ENCODE data around the gene PNPLA1.

The PNPLA1 gene

DNA sequence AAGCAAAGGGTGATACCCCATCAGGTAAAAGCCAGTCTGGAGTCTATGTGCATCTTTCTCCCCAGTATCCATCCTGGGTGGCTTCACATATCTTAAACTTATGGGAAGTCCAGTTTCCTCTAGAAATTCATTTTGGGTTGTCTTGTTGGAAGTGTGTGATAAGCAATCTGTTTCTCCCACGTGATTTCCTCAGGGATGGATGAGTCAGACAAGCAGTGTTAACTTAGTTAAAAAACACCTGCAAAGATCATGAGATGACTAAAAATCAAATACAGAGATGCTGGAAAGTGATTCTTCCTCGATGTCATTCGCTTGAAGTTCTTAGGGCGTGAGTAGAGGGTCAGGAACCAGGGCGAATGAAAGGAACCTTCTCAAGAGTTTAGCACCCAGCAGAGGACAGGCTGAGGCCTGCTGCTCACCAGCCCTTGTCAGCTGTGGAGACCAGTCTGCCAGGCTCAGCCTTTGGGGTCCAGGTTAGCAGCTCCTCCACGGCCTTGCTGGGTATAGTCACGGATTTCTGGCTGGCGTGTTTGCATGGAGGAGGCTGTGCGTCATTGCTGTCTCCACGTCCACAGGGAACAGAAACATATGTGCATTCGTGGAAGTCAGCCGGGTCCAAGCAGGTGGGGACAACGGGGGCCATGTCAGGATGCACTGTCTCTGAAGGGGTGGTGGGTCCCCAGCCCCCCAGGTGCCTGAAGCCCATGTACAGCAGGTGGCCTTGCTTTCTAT lies 2.8 kb upstream of the PNPLA1 start:
- intact Hi-C loops (cut with micrococcal nuclease) = no loop called here
- no peaks in the 10 kb centered on the region for H3K36me3 Mint-ChIP-seq (ENCODE audit: low read depth)
- H3K27ac Mint-ChIP-seq = no peak overlapping the region
- H3K27me3 Mint-ChIP-seq = peaks cover 28% of the 10 kb centered on the region
- H3K4me3 Mint-ChIP-seq = no peak overlapping the region
- peaks cover 9% of the 10 kb centered on the region for H3K9me3 Mint-ChIP-seq
- H3K4me1 Mint-ChIP-seq (ENCODE audit: low read depth) = peaks cover 32% of the 10 kb centered on the region

DNA sequence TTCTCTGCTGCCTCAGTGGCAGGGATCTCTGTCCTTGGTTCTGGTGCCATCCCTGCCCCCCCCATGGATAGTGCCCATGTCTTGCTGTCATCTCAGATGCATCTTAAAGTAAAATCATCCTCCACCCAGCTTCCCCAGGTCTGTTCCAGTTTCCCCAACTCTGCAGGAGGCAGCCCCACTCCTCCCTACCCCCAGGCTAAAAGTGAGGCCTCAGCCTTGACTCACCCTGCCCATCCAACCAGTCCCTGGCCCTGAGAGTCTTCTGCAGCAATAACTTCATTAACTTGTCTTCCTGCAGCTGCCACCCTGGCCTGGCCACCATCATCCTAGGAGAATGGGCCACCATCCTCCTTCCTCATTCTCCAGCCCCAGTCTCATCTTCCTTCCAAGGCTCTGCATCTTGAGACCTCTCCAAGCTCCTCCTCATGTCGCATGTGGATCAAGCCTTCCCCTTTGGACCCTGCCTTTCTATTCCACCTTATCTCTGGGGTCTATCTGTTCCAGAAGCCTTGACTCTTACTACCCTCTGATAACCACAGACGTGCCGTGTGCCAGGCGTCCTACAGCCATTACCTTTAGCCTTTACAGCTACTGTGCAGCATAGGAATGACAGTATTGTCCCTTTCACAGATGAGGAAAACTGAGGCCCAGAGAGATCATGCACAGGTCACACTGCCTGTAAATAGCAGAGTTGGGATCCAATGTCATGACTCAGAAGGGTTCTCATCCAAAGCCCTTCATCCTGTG lies 2.0 kb upstream of the PNPLA1 start:
- H3K36me3 Mint-ChIP-seq (ENCODE audit: low read depth) = no peaks in the 10 kb centered on the region
- H3K9me3 Mint-ChIP-seq = peaks cover 9% of the 10 kb centered on the region
- H3K27ac Mint-ChIP-seq = no peak overlapping the region
- intact Hi-C loops (cut with micrococcal nuclease) = no loop called here
- H3K4me3 Mint-ChIP-seq = no peak overlapping the region
- peaks cover 32% of the 10 kb centered on the region for H3K4me1 Mint-ChIP-seq (ENCODE audit: low read depth)
- H3K27me3 Mint-ChIP-seq = peaks cover 25% of the 10 kb centered on the region

- peaks cover 9% of the 10 kb centered on the region for H3K9me3 Mint-ChIP-seq
- H3K27ac Mint-ChIP-seq = no peak overlapping the region
- peaks cover 32% of the 10 kb centered on the region for H3K4me1 Mint-ChIP-seq (ENCODE audit: low read depth)
- no peak overlapping the region for H3K4me3 Mint-ChIP-seq
- intact Hi-C loops (cut with micrococcal nuclease) = no loop called here
- H3K36me3 Mint-ChIP-seq (ENCODE audit: low read depth) = no peaks in the 10 kb centered on the region
- peaks cover 28% of the 10 kb centered on the region for H3K27me3 Mint-ChIP-seq
These were observed 1.2 kb upstream of the PNPLA1 start for GRCh38 chr6:36268478-36269275.

GRCh38 chr6:36272234-36272633 lies 2.4 kb downstream of the PNPLA1 start:
- no peak overlapping the region for H3K4me3 Mint-ChIP-seq
- intact Hi-C loops (cut with micrococcal nuclease) = no loop called here
- no peaks in the 10 kb centered on the region for H3K9me3 Mint-ChIP-seq
- no peak overlapping the region for H3K27ac Mint-ChIP-seq
- H3K27me3 Mint-ChIP-seq = peaks cover 28% of the 10 kb centered on the region
- no peaks in the 10 kb centered on the region for H3K36me3 Mint-ChIP-seq (ENCODE audit: low read depth)
- H3K4me1 Mint-ChIP-seq (ENCODE audit: low read depth) = peaks cover 38% of the 10 kb centered on the region

DNA sequence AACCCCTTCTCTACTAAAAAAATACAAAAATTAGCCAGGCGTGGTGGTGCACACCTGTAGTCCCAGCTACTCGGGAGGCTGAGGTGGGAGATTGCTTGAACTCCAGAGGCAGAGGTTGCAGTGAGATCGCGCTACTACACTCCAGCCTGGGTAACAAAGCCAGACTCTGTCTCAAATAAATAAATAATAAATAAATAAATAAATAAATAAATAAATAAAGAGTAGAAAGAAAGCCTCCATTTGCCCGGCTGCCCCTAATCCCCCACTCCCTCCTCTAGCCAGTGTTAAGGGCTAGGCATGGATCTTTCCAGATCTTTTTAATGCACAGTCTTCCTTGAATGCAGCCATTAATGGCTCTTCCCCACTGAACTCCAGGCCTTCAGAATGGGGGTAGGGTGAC lies 3.2 kb downstream of the PNPLA1 start:
- Mint-ChIP-seq H3K27ac (no peak overlapping the region), H3K4me3 (no peak overlapping the region), H3K9me3 (no peaks in the 10 kb centered on the region), H3K4me1 (ENCODE audit: low read depth) (peaks cover 37% of the 10 kb centered on the region), H3K27me3 (peaks cover 28% of the 10 kb centered on the region), H3K36me3 (ENCODE audit: low read depth) (no peaks in the 10 kb centered on the region)
- intact Hi-C loops (cut with micrococcal nuclease) = no loop called here

GRCh38 chr6:36273802-36274514 lies 4.1 kb downstream of the PNPLA1 start:
- Mint-ChIP-seq H3K9me3 (no peaks in the 10 kb centered on the region), H3K27ac (no peak overlapping the region), H3K4me3 (no peak overlapping the region), H3K36me3 (ENCODE audit: low read depth) (no peaks in the 10 kb centered on the region), H3K4me1 (ENCODE audit: low read depth) (peaks cover 37% of the 10 kb centered on the region), H3K27me3 (peaks cover 29% of the 10 kb centered on the region)
- intact Hi-C loops (cut with micrococcal nuclease) = no loop called here

GRCh38 chr6:36276581-36277536 lies 7.0 kb downstream of the PNPLA1 start:
- Mint-ChIP-seq H3K27me3 (peaks cover 13% of the 10 kb centered on the region), H3K4me1 (ENCODE audit: low read depth) (peaks cover 45% of the 10 kb centered on the region), H3K4me3 (no peak overlapping the region), H3K27ac (no peak overlapping the region), H3K9me3 (no peaks in the 10 kb centered on the region), H3K36me3 (ENCODE audit: low read depth) (no peaks in the 10 kb centered on the region)
- intact Hi-C loops (cut with micrococcal nuclease) = no loop called here

DNA sequence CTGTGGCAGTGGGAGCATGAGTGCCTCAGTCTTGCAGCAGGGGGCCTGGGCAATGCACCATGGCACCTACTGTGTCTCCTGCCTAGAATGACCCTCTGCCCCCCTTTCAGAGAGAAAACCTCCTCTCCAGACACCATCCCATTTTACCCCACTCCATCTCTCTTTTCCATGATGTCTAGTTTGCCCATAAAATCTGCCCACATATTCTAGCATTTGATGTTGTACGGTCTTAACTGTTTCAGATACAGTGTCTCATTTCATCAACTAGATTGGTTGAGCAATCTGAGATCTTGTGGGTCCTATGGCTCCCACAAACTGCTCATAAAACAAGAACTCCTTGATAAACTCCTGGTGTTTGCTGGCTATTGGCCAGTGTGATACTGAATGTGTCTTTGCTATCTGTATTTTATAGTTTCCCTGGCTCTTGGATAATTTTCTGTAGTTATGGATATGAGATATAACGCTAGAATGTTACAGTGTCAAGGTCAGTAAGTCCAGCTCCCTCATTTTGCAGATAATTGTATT lies 8.1 kb downstream of the PNPLA1 start:
- H3K4me1 Mint-ChIP-seq (ENCODE audit: low read depth) = peaks cover 49% of the 10 kb centered on the region
- H3K4me3 Mint-ChIP-seq = no peak overlapping the region
- H3K27ac Mint-ChIP-seq = no peak overlapping the region
- H3K27me3 Mint-ChIP-seq = peaks cover 11% of the 10 kb centered on the region
- intact Hi-C loops (cut with micrococcal nuclease) = no loop called here
- H3K36me3 Mint-ChIP-seq (ENCODE audit: low read depth) = no peaks in the 10 kb centered on the region
- H3K9me3 Mint-ChIP-seq = no peaks in the 10 kb centered on the region

- peaks cover 17% of the 10 kb centered on the region for H3K27me3 Mint-ChIP-seq
- intact Hi-C loops (cut with micrococcal nuclease) = no loop called here
- H3K4me3 Mint-ChIP-seq = no peak overlapping the region
- H3K27ac Mint-ChIP-seq = peak overlapping the region; percentile 39
- H3K36me3 Mint-ChIP-seq (ENCODE audit: low read depth) = no peaks in the 10 kb centered on the region
- no peaks in the 10 kb centered on the region for H3K9me3 Mint-ChIP-seq
- H3K4me1 Mint-ChIP-seq (ENCODE audit: low read depth) = peaks cover 59% of the 10 kb centered on the region
These were observed 10.6 kb downstream of the PNPLA1 start for GRCh38 chr6:36280467-36280866.

- peak overlapping the region; percentile 39 for H3K27ac Mint-ChIP-seq
- intact Hi-C loops (cut with micrococcal nuclease) = no loop called here
- no peaks in the 10 kb centered on the region for H3K9me3 Mint-ChIP-seq
- peaks cover 19% of the 10 kb centered on the region for H3K27me3 Mint-ChIP-seq
- H3K36me3 Mint-ChIP-seq (ENCODE audit: low read depth) = no peaks in the 10 kb centered on the region
- H3K4me3 Mint-ChIP-seq = no peak overlapping the region
- H3K4me1 Mint-ChIP-seq (ENCODE audit: low read depth) = peaks cover 63% of the 10 kb centered on the region
These were observed 11.1 kb downstream of the PNPLA1 start for GRCh38 chr6:36280983-36281382.

GRCh38 chr6:36283608-36284007 lies 13.7 kb downstream of the PNPLA1 start:
- Mint-ChIP-seq H3K27me3 (peaks cover 20% of the 10 kb centered on the region), H3K9me3 (no peaks in the 10 kb centered on the region), H3K36me3 (ENCODE audit: low read depth) (no peaks in the 10 kb centered on the region), H3K4me3 (no peak overlapping the region), H3K4me1 (ENCODE audit: low read depth) (peaks cover 54% of the 10 kb centered on the region), H3K27ac (no peak overlapping the region)
- intact Hi-C loops (cut with micrococcal nuclease) = no loop called here

- H3K4me1 Mint-ChIP-seq (ENCODE audit: low read depth) = peaks cover 49% of the 10 kb centered on the region
- H3K36me3 Mint-ChIP-seq (ENCODE audit: low read depth) = no peaks in the 10 kb centered on the region
- no peak overlapping the region for H3K4me3 Mint-ChIP-seq
- H3K27me3 Mint-ChIP-seq = peaks cover 17% of the 10 kb centered on the region
- H3K27ac Mint-ChIP-seq = no peak overlapping the region
- intact Hi-C loops (cut with micrococcal nuclease) = no loop called here
- H3K9me3 Mint-ChIP-seq = no peaks in the 10 kb centered on the region
These were observed 14.5 kb downstream of the PNPLA1 start for GRCh38 chr6:36284359-36284758.
